Measurements from ENCODE around the gene ST8SIA1.

ST8SIA1 gene

GRCh38 chr12:22283006-22283506 is 51.5 kb downstream of the ST8SIA1 start:
- DNase-seq (ENCODE audit: low read depth) = no peak

GRCh38 chr12:22282283-22282682 is 52.2 kb downstream of the ST8SIA1 start:
- no peak for DNase-seq (ENCODE audit: low read depth)

- no peak for DNase-seq (ENCODE audit: low read depth)
Measured at GRCh38 chr12:22276867-22277266, 57.6 kb downstream of the ST8SIA1 start.

GRCh38 chr12:22276313-22276712 is 58.2 kb downstream of the ST8SIA1 start:
- no peak for DNase-seq (ENCODE audit: low read depth)

- DNase-seq (ENCODE audit: low read depth) = no peak
Measured at GRCh38 chr12:22275843-22276242, 58.7 kb downstream of the ST8SIA1 start.

GRCh38 chr12:22272335-22273151 is 62.0 kb downstream of the ST8SIA1 start:
- DNase-seq (ENCODE audit: low read depth) = no peak

- no peak for DNase-seq (ENCODE audit: low read depth)
Measured at GRCh38 chr12:22271023-22271422, 63.5 kb downstream of the ST8SIA1 start.

GRCh38 chr12:22268973-22269372 is 65.5 kb downstream of the ST8SIA1 start:
- no peak for DNase-seq (ENCODE audit: low read depth)

GRCh38 chr12:22268406-22268805 is 66.1 kb downstream of the ST8SIA1 start:
- no peak for DNase-seq (ENCODE audit: low read depth)

- DNase-seq (ENCODE audit: low read depth) = no peak
Measured at GRCh38 chr12:22266101-22266500, 68.4 kb downstream of the ST8SIA1 start.

GRCh38 chr12:22264380-22264779 is 70.1 kb downstream of the ST8SIA1 start:
- DNase-seq (ENCODE audit: low read depth) = no peak

GRCh38 chr12:22262309-22262708 is 72.2 kb downstream of the ST8SIA1 start:
- no peak for DNase-seq (ENCODE audit: low read depth)

GRCh38 chr12:22257100-22257499 is 77.4 kb downstream of the ST8SIA1 start:
- no peak for DNase-seq (ENCODE audit: low read depth)

- DNase-seq (ENCODE audit: low read depth) = no peak
Measured at GRCh38 chr12:22256605-22257004, 77.9 kb downstream of the ST8SIA1 start.

- no peak for DNase-seq (ENCODE audit: low read depth)
Measured at GRCh38 chr12:22256041-22256441, 78.5 kb downstream of the ST8SIA1 start.

GRCh38 chr12:22255097-22255496 is 79.4 kb downstream of the ST8SIA1 start:
- DNase-seq (ENCODE audit: low read depth) = no peak

GRCh38 chr12:22254478-22254877 is 80.0 kb downstream of the ST8SIA1 start:
- DNase-seq (ENCODE audit: low read depth) = no peak

GRCh38 chr12:22252057-22252456 is 82.5 kb downstream of the ST8SIA1 start:
- no peak for DNase-seq (ENCODE audit: low read depth)

- DNase-seq (ENCODE audit: low read depth) = no peak
Measured at GRCh38 chr12:22250762-22251161, 83.7 kb downstream of the ST8SIA1 start.

GRCh38 chr12:22248571-22249115 is 85.9 kb downstream of the ST8SIA1 start:
- no peak for DNase-seq (ENCODE audit: low read depth)

GRCh38 chr12:22248121-22248520 is 86.4 kb downstream of the ST8SIA1 start:
- no peak for DNase-seq (ENCODE audit: low read depth)

- DNase-seq (ENCODE audit: low read depth) = no peak
Measured at GRCh38 chr12:22246217-22246846, 88.2 kb downstream of the ST8SIA1 start.

- no peak for DNase-seq (ENCODE audit: low read depth)
Measured at GRCh38 chr12:22242726-22243125, 91.8 kb downstream of the ST8SIA1 start.
